Spleen (tissue), 11 donors: ENCODE results near the gene CPSF3. TPM values are rescaled to one million over a fixed set of nuclear protein-coding genes. Genes with fewer than 3 reads are reported as not detected.

Experiments
- DNase-seq: peaks from one replicate; pipeline ENCODE4 v3.0.0-alpha.2; 2020
- H3K27ac ChIP-seq, 8 donors: fragments of 200-600 bp; sonication (generic) in 7 of 8; 1 replicate in 4 of 8; 2 replicates in 4 of 8; pipeline versions ENCODE4 v1.5.0 to v1.8.0; 2016 to 2021; ENCODE audit warnings: inconsistent platforms in 4 of 8, mild to moderate bottlenecking in 4 of 8, moderate library complexity in 1 of 8
- H3K27me3 ChIP-seq, 7 donors: fragments of 200-600 bp; sonication (generic) in 6 of 7; replicated peaks in 1 of 7; 1 replicate in 4 of 7; 2 replicates in 3 of 7; pipeline versions ENCODE4 v1.5.0 to v1.8.0; 2016 to 2021; ENCODE audit warnings: inconsistent platforms in 3 of 7, mild to moderate bottlenecking in 1 of 7
- H3K36me3 ChIP-seq, 6 donors: fragments of 200-600 bp; sonication (generic) in 5 of 6; 1 replicate in 4 of 6; 2 replicates in 2 of 6; pipeline versions ENCODE4 v1.5.0 to v1.8.0; 2016 to 2021; ENCODE audit warnings: inconsistent platforms in 2 of 6
- H3K4me1 ChIP-seq, 6 donors: fragments of 200-600 bp; sonication (generic) in 5 of 6; 1 replicate in 3 of 6; 2 replicates in 3 of 6; pipeline versions ENCODE4 v1.5.0 to v1.8.0; 2016 to 2021; ENCODE audit warnings: inconsistent platforms in 3 of 6
- H3K4me3 ChIP-seq, 8 donors: fragments of 200-600 bp; sonication (generic) in 7 of 8; 1 replicate in 4 of 8; 2 replicates in 4 of 8; pipeline versions ENCODE4 v1.5.0 to v1.8.0; 2016 to 2021; ENCODE audit warnings: inconsistent platforms in 4 of 8, mild to moderate bottlenecking in 4 of 8, moderate library complexity in 2 of 8
- H3K9me3 ChIP-seq, 8 donors: fragments of 200-600 bp; sonication (generic) in 7 of 8; 1 replicate in 4 of 8; 2 replicates in 4 of 8; pipeline versions ENCODE4 v1.5.0 to v1.8.0; 2016 to 2021; ENCODE audit warnings: inconsistent platforms in 4 of 8
- CTCF ChIP-seq, 11 experiments: fragments of 200-600 bp in 7 of 11; fragments of 450-650 bp in 4 of 11; sonication (generic) in 4 of 11; IDR thresholded peaks in 8 of 11; conservative IDR thresholded peaks in 3 of 11; 1 replicate in 7 of 11; 2 replicates in 4 of 11; pipeline versions ENCODE4 v1.4.0 to v1.8.0; 2016 to 2021; ENCODE audit warnings: antibody characterized with exemption in 11 of 11, inconsistent platforms in 4 of 11, mild to moderate bottlenecking in 1 of 11
- POLR2A ChIP-seq, 3 donors: fragments of 450-650 bp; IDR thresholded peaks; one replicate each; pipeline ENCODE4 v1.5.1; 2017; ENCODE audit warnings: antibody characterized with exemption in 3 of 3, mild to moderate bottlenecking in 1 of 3
- POLR2AphosphoS5 ChIP-seq, 3 donors: sonication (generic); formaldehyde crosslinking; IDR thresholded peaks; one replicate each; pipeline ENCODE4 v1.5.1; 2017; ENCODE audit warnings: antibody characterized with exemption in 3 of 3
- WGBS, 5 donors: extraction: QIAGEN DNeasy Blood & Tissue Kit in 3 of 5; methylation state at CpG; one replicate each; pipeline versions ENCODE4 v1.1.5 to v1.1.7; 2013 to 2018; 5-methylcytosine and 5-hydroxymethylcytosine counted together
- intact Hi-C: fragments of 100-400 bp; cut with DNase I; formaldehyde crosslinking; loops from one replicate; pipeline ENCODE4 v1.15.0; 2023; ENCODE audit warnings: low total_unique reads
- polyA plus RNA-seq, 3 donors: library from polyadenylated mRNA; stranded (reverse); fragments of 200-250 nt; gene quantifications; one replicate each; pipeline ENCODE4 v1.2.1, GENCODE V29; 2013
- total RNA-seq, 7 donors: library from RNA; depleted of rRNA in 3 of 7; stranded (reverse); fragments of >200 nt in 3 of 7; fragmentation: NEBNext Ultra II Directional in 4 of 7; extraction: Animal tissue kit (Norgen Biotek cat#: 25700) in 4 of 7; gene quantifications; one replicate each; pipeline versions ENCODE4 v1.1.0 to v1.2.1, GENCODE V29; 2016 to 2021
- donor health status: healthy with polysubstance abuse.
- donor health status: DM: no; HTN: no; CAD: no; lungs with moderate emphysema.
- donor health status: DM: no; HTN: no; CAD: no.
- donor health status: Bipolar disorder and iron deficiency.
- donor health status: healthy.
- donor health status: DM: no; HTN: no; CAD: no.
- donor health status: DM: yes; HTN: yes; CAD: no.

The CPSF3 gene
- total and polyA plus RNA-seq, 10 donors = 18.9 to 35.8 (median 27.5) TPM

GRCh38 chr2:9416267-9416961 is 7.0 kb upstream of the CPSF3 start:
- H3K4me3 ChIP-seq = no peak overlapping the region
- 92 to 95% (median 93%) methylated on average over 9 of the region's 9 CpGs for WGBS, 5 donors
- intact Hi-C loops = no loop called here
- H3K4me1 ChIP-seq = peaks cover 0 to 38% (median 8%) of the 10 kb centered on the region in 6 donors
- DNase-seq = no peak
- no peaks in the 10 kb centered on the region for H3K9me3 ChIP-seq
- no peak overlapping the region for H3K27ac ChIP-seq
- peaks cover 0 to 69% (median 15%) of the 10 kb centered on the region in 6 donors for H3K36me3 ChIP-seq
- TF ChIP-seq POLR2A (IDR thresholded peaks at IDR 0.05) (no peak), CTCF (IDR thresholded peaks at IDR 0.05 in 8 of 11, conservative IDR thresholded peaks at IDR 0.05 in 3 of 11) (no peak), POLR2AphosphoS5 (IDR thresholded peaks at IDR 0.05) (no peak)
- no peaks in the 10 kb centered on the region for H3K27me3 ChIP-seq

- TF ChIP-seq POLR2AphosphoS5 (IDR thresholded peaks at IDR 0.05) = no peak
- no peak for TF ChIP-seq POLR2A (IDR thresholded peaks at IDR 0.05)
- TF ChIP-seq CTCF (IDR thresholded peaks at IDR 0.05 in 8 of 11, conservative IDR thresholded peaks at IDR 0.05 in 3 of 11) = no peak
- Histone ChIP-seq H3K36me3 (peaks cover 0 to 64% (median 10%) of the 10 kb centered on the region in 6 donors), H3K4me1 (peaks cover 2 to 43% (median 14%) of the 10 kb centered on the region in 6 donors), H3K27ac (no peak overlapping the region), H3K9me3 (no peaks in the 10 kb centered on the region), H3K4me3 (no peak overlapping the region), H3K27me3 (no peaks in the 10 kb centered on the region)
- 85 to 93% (median 91%) methylated on average over 7 of the region's 7 CpGs for WGBS, 5 donors
- intact Hi-C loops = no loop called here
- no peak for DNase-seq
These were observed 6.5 kb upstream of the CPSF3 start for GRCh38 chr2:9416962-9417316.

- no peak for DNase-seq
- no peaks in the 10 kb centered on the region for H3K9me3 ChIP-seq
- WGBS, 5 donors = 93 to 98% (median 97%) methylated on average over 3 of the region's 3 CpGs
- H3K36me3 ChIP-seq = peaks cover 0 to 56% (median 6%) of the 10 kb centered on the region in 6 donors
- TF ChIP-seq CTCF (IDR thresholded peaks at IDR 0.05 in 8 of 11, conservative IDR thresholded peaks at IDR 0.05 in 3 of 11) (no peak), POLR2A (IDR thresholded peaks at IDR 0.05) (no peak), POLR2AphosphoS5 (IDR thresholded peaks at IDR 0.05) (no peak)
- H3K4me3 ChIP-seq = no peak overlapping the region
- H3K4me1 ChIP-seq = peaks cover 8 to 51% (median 21%) of the 10 kb centered on the region in 6 donors
- H3K27ac ChIP-seq = no peak overlapping the region
- intact Hi-C loops = no loop called here
- H3K27me3 ChIP-seq = no peaks in the 10 kb centered on the region
These were observed 5.7 kb upstream of the CPSF3 start for GRCh38 chr2:9417725-9418124.

GRCh38 chr2:9418746-9419145 is 4.7 kb upstream of the CPSF3 start:
- TF ChIP-seq POLR2A (IDR thresholded peaks at IDR 0.05) = no peak
- TF ChIP-seq POLR2AphosphoS5 (IDR thresholded peaks at IDR 0.05) = no peak
- no peak for TF ChIP-seq CTCF (IDR thresholded peaks at IDR 0.05 in 8 of 11, conservative IDR thresholded peaks at IDR 0.05 in 3 of 11)
- DNase-seq = no peak
- H3K4me1 ChIP-seq = peaks cover 8 to 52% (median 22%) of the 10 kb centered on the region in 6 donors
- WGBS, 5 donors = 90 to 97% (median 95%) methylated on average over 4 of the region's 4 CpGs
- no peak overlapping the region for H3K4me3 ChIP-seq
- intact Hi-C loops = no loop called here
- H3K27ac ChIP-seq = no peak overlapping the region
- no peaks in the 10 kb centered on the region for H3K27me3 ChIP-seq
- H3K36me3 ChIP-seq = peaks cover 0 to 46% (median 3%) of the 10 kb centered on the region in 6 donors
- H3K9me3 ChIP-seq = no peaks in the 10 kb centered on the region
